ENCODE data around the gene USP4.
"Not testable (repeated sequence)": the region's sequence is repeated elsewhere in the genome, so short reads cannot be mapped to it uniquely, and the experiment has no call there.

The USP4 gene, protein sequence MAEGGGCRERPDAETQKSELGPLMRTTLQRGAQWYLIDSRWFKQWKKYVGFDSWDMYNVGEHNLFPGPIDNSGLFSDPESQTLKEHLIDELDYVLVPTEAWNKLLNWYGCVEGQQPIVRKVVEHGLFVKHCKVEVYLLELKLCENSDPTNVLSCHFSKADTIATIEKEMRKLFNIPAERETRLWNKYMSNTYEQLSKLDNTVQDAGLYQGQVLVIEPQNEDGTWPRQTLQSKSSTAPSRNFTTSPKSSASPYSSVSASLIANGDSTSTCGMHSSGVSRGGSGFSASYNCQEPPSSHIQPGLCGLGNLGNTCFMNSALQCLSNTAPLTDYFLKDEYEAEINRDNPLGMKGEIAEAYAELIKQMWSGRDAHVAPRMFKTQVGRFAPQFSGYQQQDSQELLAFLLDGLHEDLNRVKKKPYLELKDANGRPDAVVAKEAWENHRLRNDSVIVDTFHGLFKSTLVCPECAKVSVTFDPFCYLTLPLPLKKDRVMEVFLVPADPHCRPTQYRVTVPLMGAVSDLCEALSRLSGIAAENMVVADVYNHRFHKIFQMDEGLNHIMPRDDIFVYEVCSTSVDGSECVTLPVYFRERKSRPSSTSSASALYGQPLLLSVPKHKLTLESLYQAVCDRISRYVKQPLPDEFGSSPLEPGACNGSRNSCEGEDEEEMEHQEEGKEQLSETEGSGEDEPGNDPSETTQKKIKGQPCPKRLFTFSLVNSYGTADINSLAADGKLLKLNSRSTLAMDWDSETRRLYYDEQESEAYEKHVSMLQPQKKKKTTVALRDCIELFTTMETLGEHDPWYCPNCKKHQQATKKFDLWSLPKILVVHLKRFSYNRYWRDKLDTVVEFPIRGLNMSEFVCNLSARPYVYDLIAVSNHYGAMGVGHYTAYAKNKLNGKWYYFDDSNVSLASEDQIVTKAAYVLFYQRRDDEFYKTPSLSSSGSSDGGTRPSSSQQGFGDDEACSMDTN

DNA sequence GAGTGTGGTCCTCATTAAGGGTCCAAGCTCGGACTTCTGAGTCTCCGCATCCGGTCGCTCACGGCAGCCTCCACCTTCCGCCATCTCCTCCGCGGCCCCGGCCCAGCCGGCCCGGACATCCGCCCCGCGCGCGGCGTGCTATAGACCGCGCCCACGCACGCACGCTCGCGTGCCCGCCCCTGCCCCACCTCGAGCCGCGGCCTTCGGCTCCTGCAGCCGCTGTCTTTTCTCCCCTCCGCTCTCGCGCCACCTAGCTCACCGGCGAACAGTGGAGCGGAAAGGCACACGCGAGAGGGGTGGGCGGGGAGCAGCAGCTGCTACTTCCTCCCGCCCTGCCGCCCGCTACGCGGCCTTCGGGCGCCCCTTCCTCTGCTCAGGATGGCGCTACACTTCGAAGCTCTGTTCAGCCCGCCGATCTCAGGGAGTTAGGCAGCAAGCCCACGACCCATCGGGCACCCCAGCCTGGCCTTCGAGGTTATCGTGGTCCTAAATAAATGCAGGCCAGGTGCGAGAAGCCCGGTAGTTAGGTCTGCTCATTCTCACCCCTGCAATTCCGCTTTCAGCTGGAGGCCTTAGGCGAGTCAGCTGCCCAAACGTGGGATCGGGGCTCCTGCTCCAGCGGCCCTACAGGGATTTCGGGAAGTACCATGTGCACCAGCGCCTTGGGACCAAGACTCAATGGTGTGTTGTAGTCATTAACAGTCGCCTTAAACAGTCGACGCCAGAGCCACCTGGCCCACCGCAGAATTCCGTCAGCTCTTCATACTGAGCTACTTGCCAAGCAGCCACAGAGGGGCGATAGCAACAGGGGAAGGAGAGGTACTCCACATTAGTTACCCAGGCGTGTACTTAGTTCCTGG lies at the start of gene USP4:
USP4 (minus strand) TSS at position 113 of the 860 bp plus-strand sequence; CDS start at position 84, 29 bp downstream.
- peak; percentile 84 for DNase-seq

DNA sequence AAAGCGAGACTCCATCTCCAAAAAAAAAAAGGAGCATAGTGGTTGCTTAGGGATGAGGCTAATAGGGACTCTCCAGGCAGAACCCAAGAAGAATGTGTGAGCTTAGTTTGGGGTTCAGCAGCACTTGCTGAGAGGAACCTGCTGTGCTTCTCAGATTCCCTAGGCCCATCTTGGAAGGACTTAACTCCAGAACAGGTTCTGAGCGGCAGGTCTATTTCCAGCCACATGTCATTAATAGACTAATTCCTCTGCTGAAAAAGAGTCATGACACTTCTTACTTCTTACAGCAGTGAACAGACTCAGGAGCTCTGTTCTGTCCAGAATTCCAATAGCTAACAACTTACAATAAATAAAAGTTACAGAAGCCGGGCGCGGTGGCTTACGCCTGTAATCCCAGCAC lies 49.4 kb upstream of the USP4 start:
- no peak for DNase-seq

DNA sequence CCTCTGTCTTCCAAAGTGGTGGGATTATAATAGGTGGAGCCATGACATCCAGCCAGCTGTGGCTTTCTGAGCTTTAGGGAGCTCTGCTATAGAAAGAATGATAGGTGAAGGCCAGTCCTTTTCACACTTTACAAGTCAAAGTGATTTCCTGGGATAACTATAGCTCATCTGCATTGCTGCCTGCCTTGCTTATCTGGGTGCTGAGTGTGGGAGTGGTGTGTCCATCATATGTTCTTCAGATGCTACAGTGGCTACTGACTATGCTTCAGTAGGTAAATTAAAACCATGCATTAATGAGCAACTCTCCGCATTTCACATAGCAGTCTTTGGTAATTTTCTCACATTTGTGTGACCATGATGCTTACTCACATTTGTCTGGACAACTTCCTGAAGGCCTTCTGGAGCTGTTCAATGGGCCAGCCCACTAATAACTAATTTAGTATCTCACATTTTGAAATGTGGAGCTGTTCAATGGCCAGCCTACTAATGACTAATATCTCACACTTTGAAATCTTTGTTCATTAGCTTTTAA lies 48.5 kb upstream of the USP4 start:
- no peak for DNase-seq

DNA sequence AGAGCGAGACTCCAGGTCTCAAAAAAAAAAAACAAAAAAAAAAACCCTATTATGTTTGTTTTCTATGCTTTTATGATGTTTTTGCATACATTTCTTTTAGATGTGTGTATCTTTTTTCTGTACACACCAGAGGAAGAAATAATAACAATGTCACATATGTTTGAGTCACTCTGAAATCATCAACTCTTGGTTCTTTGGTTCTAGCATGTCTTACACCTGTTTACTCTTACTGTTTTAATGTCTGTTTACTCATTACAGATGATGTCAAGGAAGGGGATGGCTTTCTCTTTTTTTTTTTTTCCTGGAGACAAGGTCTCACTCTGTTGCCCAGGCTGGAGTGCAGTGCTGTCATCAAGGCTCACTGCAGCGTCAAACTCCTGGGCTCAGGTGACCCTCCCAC lies 47.9 kb upstream of the USP4 start:
- DNase-seq, result no peak

GRCh38 chr3:49386056-49386756 lies 46.4 kb upstream of the USP4 start:
- DNase-seq, result no peak

- no peak for DNase-seq
Measured at GRCh38 chr3:49385617-49386016, 45.8 kb upstream of the USP4 start.

GRCh38 chr3:49383387-49383786 lies 43.5 kb upstream of the USP4 start:
- no peak for DNase-seq

DNA sequence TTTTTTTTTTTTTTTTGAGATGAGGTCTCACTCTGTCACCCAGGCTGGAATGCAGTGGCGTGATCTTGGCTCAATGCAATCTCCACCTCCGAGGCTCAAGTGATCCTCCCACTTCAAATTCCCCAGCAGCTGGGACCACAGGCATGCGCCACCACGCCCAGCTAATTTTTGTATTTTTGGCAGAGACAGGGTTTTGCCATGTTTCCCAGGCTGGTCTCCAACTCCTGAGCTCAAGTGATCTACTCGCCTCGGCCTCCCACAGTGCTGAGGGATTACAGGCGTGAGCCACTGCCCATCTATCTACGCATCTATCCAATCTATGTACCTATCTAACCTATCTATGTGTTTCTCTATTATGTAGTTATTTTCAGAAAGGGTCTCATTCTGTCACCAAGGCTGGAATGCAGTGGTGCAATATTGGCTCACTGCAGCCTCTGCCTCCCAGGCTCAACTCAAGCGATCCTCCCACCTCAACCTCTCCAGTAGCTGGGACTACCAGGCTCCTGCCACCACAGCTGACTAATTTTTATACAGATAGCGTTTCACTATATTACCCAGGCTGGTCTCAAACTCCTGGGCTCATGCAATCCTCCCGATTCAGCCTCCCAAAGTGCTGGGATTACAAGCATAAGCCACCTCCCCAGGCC lies 38.5 kb upstream of the USP4 start:
- DNase-seq, result no peak

- DNase-seq, result no peak
Measured at GRCh38 chr3:49377483-49377882, 37.6 kb upstream of the USP4 start.

GRCh38 chr3:49371946-49372345 lies 32.1 kb upstream of the USP4 start:
- DNase-seq, result no peak

DNA sequence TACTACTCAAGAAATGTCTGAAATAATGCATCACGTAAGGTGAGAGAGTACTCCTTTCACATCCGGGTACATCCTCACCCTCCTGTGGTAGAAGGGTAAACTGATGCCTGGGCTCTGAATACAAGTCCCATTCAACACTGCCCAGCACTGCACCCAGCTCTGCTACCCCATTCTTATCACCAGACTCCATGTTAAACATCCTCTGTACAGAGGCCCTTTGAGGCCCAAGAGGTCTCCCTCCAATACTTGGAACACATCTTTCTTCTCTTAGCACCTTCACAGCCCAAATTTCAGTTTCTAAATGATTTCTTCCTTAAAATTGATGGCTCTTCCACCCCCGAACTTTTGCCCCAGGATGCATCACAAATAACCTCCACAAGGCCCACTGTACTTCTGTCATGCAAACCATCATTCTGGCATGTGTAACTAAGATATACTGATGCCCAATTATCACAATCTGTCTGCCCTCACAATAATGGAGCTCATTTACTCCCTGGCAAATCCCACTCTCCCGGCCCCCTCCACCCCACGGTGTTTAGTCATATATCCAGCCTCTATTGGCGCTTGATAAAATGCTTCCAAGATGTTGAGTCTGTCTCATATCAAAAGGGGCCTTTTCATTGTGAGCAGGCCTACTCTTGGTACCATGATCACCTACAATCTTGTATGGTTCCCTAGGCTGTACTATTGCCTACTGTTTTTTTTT lies 30.9 kb upstream of the USP4 start:
- no peak for DNase-seq

DNA sequence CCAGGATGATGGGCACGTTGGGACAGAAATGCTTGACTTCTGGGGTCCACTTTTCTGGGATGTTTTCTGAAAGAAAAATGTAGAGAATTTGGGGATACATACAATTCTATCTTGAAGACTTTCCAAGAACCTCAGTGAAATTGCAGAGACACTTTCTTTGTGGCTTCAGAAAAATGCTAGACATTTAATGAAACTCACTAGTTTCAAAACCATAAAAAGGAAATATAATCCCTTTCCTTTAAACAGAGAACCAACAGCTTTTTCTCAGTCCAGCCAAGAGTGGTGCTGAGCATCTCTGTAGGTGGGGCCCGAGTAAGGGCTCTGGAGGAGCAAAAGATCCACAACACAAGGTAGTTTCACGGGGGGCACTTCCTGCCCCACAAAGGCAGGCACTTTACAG lies 22.7 kb upstream of the USP4 start:
- DNase-seq, result no peak

DNA sequence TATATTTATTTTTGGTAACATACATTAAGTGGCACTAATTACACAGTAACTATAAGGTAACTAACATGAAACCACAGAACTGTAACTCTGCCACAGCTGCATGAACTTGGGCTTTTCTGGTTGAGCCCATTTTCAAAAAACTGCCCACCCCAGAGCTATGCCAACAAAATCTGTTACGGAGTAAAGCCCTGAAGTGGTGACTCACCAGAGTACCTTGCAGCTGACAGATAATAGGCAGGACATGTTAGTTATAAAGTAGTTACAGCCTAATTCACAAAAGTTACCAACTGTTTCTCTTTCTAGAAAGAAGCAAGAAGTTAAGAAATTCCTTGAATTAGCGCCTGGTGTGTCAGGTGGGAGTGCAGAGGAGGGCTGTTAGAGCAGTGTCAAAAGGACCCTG lies 19.8 kb upstream of the USP4 start:
- DNase-seq, result no peak

- DNase-seq, result no peak
Measured at GRCh38 chr3:49358884-49359225, 19.0 kb upstream of the USP4 start.

GRCh38 chr3:49358217-49358883 lies 18.5 kb upstream of the USP4 start, which contains the start of gene GPX1:
Gene GPX1, minus strand, starts transcription at chr3:49358353. Its CDS starts 75 bp downstream, at chr3:49358278.
- DNase-seq, result peak; percentile 79

DNA sequence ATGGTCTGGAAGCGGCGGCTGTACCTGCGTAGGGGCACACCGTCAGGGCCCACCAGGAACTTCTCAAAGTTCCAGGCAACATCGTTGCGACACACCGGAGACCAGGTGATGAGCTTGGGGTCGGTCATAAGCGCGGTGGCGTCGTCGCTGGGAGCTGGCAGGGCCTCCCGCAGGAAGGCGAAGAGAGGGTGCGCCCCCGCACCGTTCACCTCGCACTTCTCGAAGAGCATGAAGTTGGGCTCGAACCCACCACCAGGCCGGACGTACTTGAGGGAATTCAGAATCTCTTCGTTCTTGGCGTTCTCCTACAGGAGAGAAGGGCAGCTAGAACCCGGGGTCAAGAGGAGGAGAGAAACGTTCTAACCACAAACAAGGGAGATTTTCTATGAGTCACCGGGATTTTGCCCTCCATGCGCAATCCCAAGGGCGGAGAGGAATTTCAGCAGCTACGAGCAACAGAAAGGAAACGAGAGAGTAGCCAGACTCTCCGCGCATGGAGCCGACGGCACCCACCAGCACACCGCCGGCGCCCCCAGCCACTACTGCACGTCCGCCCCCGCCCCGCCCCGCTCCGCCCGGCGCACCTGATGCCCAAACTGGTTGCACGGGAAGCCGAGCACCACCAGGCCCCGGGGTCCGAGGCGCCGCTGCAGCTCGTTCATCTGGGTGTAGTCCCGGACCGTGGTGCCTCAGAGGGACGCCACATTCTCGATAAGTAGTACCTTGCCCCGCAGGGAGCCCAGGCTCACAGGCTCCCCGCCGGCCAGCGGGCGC lies 17.8 kb upstream of the USP4 start:
- DNase-seq, result not testable (repeated sequence)

- not testable (repeated sequence) for DNase-seq
Measured at GRCh38 chr3:49357095-49357442, 17.2 kb upstream of the USP4 start.

GRCh38 chr3:49352890-49353421 lies 13.1 kb upstream of the USP4 start:
- no peak for DNase-seq

GRCh38 chr3:49352281-49352680 lies 12.4 kb upstream of the USP4 start:
- DNase-seq, result no peak
